Measurements from ENCODE around the gene FURIN.
A peak's percentile ranks its signal among the peaks of the same experiment; 100 is the strongest.
"Not testable (repeated sequence)": the region's sequence is repeated elsewhere in the genome, so short reads cannot be mapped to it uniquely, and the experiment has no call there.

Gene FURIN

GRCh38 chr15:90885432-90886290 is 17.3 kb downstream of the FURIN start:
- Mint-ChIP-seq H3K4me3 (peak overlapping the region; percentile 98), H3K27ac (peak overlapping the region; percentile 95), H3K27me3 (no peaks in the 10 kb centered on the region), H3K36me3 (ENCODE audit: low read depth) (peaks cover 93% of the 10 kb centered on the region), H3K9me3 (no peaks in the 10 kb centered on the region), H3K4me1 (ENCODE audit: low read depth) (peaks cover 91% of the 10 kb centered on the region)
- intact Hi-C loops (cut with micrococcal nuclease), result loop anchor here (1.0 to 10.0 kb wide), 3 partner anchors 49 to 237 kb away; partner anchors contain the start of genes HDDC3 and UNC45A

DNA sequence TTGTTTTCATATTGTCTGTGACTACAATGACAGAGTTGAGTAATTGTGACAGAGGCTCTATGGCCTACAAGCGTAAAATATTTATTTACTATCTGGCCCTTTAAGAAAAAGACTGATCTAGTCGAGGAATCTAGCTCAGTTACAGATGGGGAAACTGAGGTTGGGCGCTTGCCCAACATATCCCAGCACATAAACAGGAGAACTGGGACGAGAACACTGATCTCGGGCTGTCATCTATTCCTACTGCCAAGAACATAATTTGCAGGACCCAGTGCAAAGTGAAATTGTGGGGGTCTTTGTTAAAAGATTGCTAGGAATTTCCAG is 17.9 kb downstream of the FURIN start:
- Mint-ChIP-seq H3K4me3 (peak overlapping the region; percentile 98), H3K36me3 (ENCODE audit: low read depth) (peaks cover 93% of the 10 kb centered on the region), H3K27me3 (no peaks in the 10 kb centered on the region), H3K27ac (peak overlapping the region; percentile 95), H3K9me3 (no peaks in the 10 kb centered on the region), H3K4me1 (ENCODE audit: low read depth) (peaks cover 88% of the 10 kb centered on the region)
- intact Hi-C loops (cut with micrococcal nuclease), result loop anchor here (1.0 to 10.0 kb wide), 2 partner anchors 49 to 238 kb away; partner anchors contain the start of genes HDDC3 and UNC45A

DNA sequence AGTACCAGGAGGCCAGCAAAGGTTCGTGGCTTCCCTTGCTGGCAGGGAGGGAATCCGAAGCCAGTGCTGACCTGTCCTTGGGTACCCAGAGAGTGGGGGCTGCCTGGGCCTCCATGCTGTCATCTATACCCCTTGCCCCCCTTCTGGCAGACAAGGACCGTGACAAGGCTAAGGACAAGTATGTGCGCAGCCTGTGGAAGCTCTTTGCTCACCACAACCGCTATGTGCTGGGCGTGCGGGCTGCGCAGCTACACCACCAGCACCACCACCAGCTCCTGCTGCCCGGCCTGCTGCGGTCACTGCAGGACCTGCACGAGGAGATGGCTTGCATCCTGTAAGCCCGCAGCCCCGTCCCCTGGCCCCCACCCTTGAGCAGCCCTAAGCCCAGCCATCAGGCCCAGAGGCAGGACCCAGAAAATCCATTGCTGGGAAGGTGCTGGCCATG is 18.7 kb downstream of the FURIN start:
- Mint-ChIP-seq H3K27ac (peak overlapping the region; percentile 95), H3K9me3 (no peaks in the 10 kb centered on the region), H3K36me3 (ENCODE audit: low read depth) (peaks cover 93% of the 10 kb centered on the region), H3K4me3 (peak overlapping the region; percentile 98), H3K4me1 (ENCODE audit: low read depth) (peaks cover 88% of the 10 kb centered on the region), H3K27me3 (no peaks in the 10 kb centered on the region)
- intact Hi-C loops (cut with micrococcal nuclease), result loop anchor here (10.0 kb wide), 1 partner anchor 48 kb away; the partner anchor contains the start of genes HDDC3 and UNC45A

DNA sequence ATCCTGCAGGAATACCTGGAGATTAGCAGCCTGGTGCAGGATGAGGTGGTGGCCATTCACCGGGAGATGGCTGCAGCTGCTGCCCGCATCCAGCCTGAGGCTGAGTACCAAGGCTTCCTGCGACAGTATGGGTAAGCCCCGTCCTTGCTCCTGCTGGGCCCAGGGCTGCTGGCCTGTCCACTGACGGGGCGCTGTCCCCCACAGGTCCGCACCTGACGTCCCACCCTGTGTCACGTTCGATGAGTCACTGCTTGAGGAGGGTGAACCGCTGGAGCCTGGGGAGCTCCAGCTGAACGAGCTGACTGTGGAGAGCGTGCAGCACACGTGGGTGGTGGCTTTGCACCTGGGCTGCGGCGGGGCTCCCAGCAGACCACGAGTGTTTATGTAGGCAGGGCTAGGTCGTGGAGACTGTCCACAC is 20.9 kb downstream of the FURIN start:
- Mint-ChIP-seq H3K27ac (no peak overlapping the region), H3K4me1 (ENCODE audit: low read depth) (peaks cover 90% of the 10 kb centered on the region), H3K9me3 (no peaks in the 10 kb centered on the region), H3K36me3 (ENCODE audit: low read depth) (peaks cover 100% of the 10 kb centered on the region), H3K4me3 (no peak overlapping the region), H3K27me3 (no peaks in the 10 kb centered on the region)
- intact Hi-C loops (cut with micrococcal nuclease), result loop anchor here (10.0 kb wide), 1 partner anchor 45 kb away; the partner anchor contains the start of genes HDDC3 and UNC45A

- no peaks in the 10 kb centered on the region for H3K9me3 Mint-ChIP-seq
- no peaks in the 10 kb centered on the region for H3K27me3 Mint-ChIP-seq
- no peak overlapping the region for H3K4me3 Mint-ChIP-seq
- H3K27ac Mint-ChIP-seq, result no peak overlapping the region
- intact Hi-C loops (cut with micrococcal nuclease), result loop anchor here (10.0 kb wide), 1 partner anchor 45 kb away; the partner anchor contains the start of genes HDDC3 and UNC45A
- peaks cover 100% of the 10 kb centered on the region for H3K36me3 Mint-ChIP-seq (ENCODE audit: low read depth)
- peaks cover 93% of the 10 kb centered on the region for H3K4me1 Mint-ChIP-seq (ENCODE audit: low read depth)
Measured at GRCh38 chr15:90889736-90890456, 21.5 kb downstream of the FURIN start.

DNA sequence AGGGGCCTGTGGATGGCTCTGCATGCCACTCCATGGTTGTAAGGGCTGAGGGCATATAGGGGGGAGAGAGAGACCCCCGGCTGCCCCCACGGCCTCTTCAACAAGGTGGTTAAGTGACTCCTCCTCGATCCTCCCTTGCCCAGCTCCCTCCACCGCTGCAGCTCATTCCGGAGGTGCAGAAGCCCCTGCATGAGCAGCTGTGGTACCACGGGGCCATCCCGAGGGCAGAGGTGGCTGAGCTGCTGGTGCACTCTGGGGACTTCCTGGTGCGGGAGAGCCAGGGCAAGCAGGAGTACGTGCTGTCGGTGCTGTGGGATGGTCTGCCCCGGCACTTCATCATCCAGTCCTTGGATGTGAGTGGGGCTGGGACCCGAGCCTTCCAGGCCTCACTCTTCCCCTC is 22.5 kb downstream of the FURIN start:
- H3K4me3 Mint-ChIP-seq, result no peak overlapping the region
- intact Hi-C loops (cut with micrococcal nuclease), result no loop called here
- H3K27ac Mint-ChIP-seq, result peak overlapping the region; percentile 32
- peaks cover 93% of the 10 kb centered on the region for H3K4me1 Mint-ChIP-seq (ENCODE audit: low read depth)
- peaks cover 100% of the 10 kb centered on the region for H3K36me3 Mint-ChIP-seq (ENCODE audit: low read depth)
- no peaks in the 10 kb centered on the region for H3K9me3 Mint-ChIP-seq
- H3K27me3 Mint-ChIP-seq, result no peaks in the 10 kb centered on the region

GRCh38 chr15:90891346-90891949 is 23.1 kb downstream of the FURIN start:
- peaks cover 100% of the 10 kb centered on the region for H3K36me3 Mint-ChIP-seq (ENCODE audit: low read depth)
- intact Hi-C loops (cut with micrococcal nuclease), result no loop called here
- H3K9me3 Mint-ChIP-seq, result no peaks in the 10 kb centered on the region
- H3K4me3 Mint-ChIP-seq, result no peak overlapping the region
- no peaks in the 10 kb centered on the region for H3K27me3 Mint-ChIP-seq
- H3K4me1 Mint-ChIP-seq (ENCODE audit: low read depth), result peaks cover 93% of the 10 kb centered on the region
- peak overlapping the region; percentile 55 for H3K27ac Mint-ChIP-seq

- peak overlapping the region; percentile 55 for H3K27ac Mint-ChIP-seq
- intact Hi-C loops (cut with micrococcal nuclease), result no loop called here
Measured at GRCh38 chr15:90892023-90892422, 23.6 kb downstream of the FURIN start.

DNA sequence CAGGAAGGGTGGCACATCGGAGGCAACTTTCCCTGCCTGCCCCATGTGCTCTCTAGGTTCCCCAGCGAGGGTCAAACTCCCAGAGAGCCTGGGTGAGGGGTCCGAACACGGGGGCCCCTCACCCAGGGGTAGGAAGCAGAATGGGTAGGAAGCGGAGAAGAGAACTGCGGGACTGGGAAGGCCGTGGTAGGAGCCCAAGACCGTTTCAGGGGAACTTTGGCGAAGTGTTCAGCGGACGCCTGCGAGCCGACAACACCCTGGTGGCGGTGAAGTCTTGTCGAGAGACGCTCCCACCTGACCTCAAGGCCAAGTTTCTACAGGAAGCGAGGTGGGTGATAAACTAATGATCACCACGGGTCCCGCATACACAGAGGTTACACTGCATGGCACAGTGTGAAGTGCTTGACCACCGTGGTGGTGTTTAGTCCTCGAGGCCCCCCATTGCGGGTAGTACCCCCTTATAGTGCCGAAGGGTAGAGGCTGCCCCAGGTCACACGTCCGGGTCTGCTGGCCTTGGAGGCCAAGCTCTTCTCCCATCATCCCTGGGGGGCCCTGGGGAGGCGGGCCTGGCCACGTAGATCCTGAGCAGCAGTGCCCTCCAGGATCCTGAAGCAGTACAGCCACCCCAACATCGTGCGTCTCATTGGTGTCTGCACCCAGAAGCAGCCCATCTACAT is 24.2 kb downstream of the FURIN start:
- peaks cover 99% of the 10 kb centered on the region for H3K36me3 Mint-ChIP-seq (ENCODE audit: low read depth)
- no peaks in the 10 kb centered on the region for H3K9me3 Mint-ChIP-seq
- H3K27ac Mint-ChIP-seq, result peak overlapping the region; percentile 55
- peaks cover 93% of the 10 kb centered on the region for H3K4me1 Mint-ChIP-seq (ENCODE audit: low read depth)
- intact Hi-C loops (cut with micrococcal nuclease), result no loop called here
- no peaks in the 10 kb centered on the region for H3K27me3 Mint-ChIP-seq
- no peak overlapping the region for H3K4me3 Mint-ChIP-seq

More at GRCh38 chr15:90892023-90892422, 23.6 kb downstream of the FURIN start:
- H3K4me1 Mint-ChIP-seq (ENCODE audit: low read depth), result peaks cover 93% of the 10 kb centered on the region
- H3K4me3 Mint-ChIP-seq, result no peak overlapping the region
- H3K36me3 Mint-ChIP-seq (ENCODE audit: low read depth), result peaks cover 100% of the 10 kb centered on the region
- no peaks in the 10 kb centered on the region for H3K9me3 Mint-ChIP-seq
- no peaks in the 10 kb centered on the region for H3K27me3 Mint-ChIP-seq

DNA sequence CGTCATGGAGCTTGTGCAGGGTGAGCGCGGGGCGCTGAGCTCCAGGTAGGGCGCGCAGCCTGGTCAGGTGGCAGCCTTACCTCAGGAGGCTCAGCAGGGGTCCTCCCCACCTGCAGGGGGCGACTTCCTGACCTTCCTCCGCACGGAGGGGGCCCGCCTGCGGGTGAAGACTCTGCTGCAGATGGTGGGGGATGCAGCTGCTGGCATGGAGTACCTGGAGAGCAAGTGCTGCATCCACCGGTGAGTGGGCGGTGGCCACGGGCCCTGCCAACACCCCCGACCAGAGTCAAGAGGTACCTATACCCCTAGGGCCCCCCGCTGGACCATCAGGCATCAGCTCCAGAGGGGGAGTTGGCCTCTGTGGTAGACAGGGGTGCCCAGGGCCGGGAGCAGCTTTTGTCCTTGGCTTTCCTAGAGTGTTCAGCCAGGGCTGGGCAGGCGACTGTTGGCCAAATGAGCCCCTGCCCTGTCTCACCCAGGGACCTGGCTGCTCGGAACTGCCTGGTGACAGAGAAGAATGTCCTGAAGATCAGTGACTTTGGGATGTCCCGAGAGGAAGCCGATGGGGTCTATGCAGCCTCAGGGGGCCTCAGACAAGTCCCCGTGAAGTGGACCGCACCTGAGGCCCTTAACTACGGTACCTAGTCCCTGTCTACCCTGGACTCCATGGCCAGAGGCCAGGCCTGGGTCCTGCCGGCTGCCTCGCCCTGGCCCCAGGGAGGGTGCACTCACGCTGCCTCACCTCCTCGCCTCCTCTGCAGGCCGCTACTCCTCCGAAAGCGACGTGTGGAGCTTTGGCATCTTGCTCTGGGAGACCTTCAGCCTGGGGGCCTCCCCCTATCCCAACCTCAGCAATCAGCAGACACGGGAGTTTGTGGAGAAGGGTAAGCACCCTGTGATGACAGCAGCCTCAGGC is 25.0 kb downstream of the FURIN start:
- Mint-ChIP-seq H3K27ac (peak overlapping the region; percentile 53), H3K36me3 (ENCODE audit: low read depth) (peaks cover 98% of the 10 kb centered on the region), H3K27me3 (no peaks in the 10 kb centered on the region), H3K9me3 (no peaks in the 10 kb centered on the region), H3K4me3 (no peak overlapping the region), H3K4me1 (ENCODE audit: low read depth) (peaks cover 93% of the 10 kb centered on the region)
- intact Hi-C loops (cut with micrococcal nuclease), result no loop called here

DNA sequence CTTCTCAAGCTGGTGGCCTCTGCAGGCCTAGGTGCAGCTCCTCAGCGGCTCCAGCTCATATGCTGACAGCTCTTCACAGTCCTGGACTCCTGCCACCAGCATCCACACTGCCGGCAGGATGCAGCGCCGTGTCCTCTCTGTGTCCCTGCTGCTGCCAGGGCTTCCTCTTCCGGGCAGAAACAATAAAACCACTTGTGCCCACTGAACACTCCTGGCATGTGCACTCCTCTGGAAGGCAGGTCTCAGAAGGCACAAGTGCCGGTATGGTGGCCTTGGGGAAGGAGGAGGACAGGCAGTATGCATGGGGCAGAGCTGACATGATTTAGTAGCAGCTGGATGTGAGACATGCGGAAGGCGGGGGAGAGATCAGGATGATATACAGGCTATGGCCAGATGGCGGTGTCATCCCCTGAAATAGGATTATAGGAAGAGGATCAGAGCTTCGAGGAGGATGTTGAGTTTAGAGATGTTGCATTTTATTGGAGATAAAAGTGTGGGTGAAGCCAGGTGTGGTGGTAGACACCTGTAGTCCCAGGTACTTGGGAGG is 27.3 kb downstream of the FURIN start:
- peaks cover 82% of the 10 kb centered on the region for H3K36me3 Mint-ChIP-seq (ENCODE audit: low read depth)
- peak overlapping the region; percentile 17 for H3K4me3 Mint-ChIP-seq
- peak overlapping the region; percentile 79 for H3K27ac Mint-ChIP-seq
- peaks cover 91% of the 10 kb centered on the region for H3K4me1 Mint-ChIP-seq (ENCODE audit: low read depth)
- H3K27me3 Mint-ChIP-seq, result no peaks in the 10 kb centered on the region
- H3K9me3 Mint-ChIP-seq, result no peaks in the 10 kb centered on the region
- intact Hi-C loops (cut with micrococcal nuclease), result no loop called here

- Mint-ChIP-seq H3K36me3 (ENCODE audit: low read depth) (peaks cover 67% of the 10 kb centered on the region), H3K4me1 (ENCODE audit: low read depth) (peaks cover 90% of the 10 kb centered on the region), H3K4me3 (peak overlapping the region; percentile 35), H3K27ac (peak overlapping the region; percentile 79)
- H3K27me3 Mint-ChIP-seq; H3K9me3 Mint-ChIP-seq; intact Hi-C loops (cut with micrococcal nuclease): not testable (repeated sequence)
Measured at GRCh38 chr15:90897131-90897655, 28.8 kb downstream of the FURIN start.

All from dendritic cell treated with granulocyte-macrophage colony-stimulating factor and Interleukin-4, amounts not matched to agents 40 ng/mL and 50 ng/mL, for 4 days (primary cell).